Transverse colon (tissue), 4 donors: ENCODE data around the gene SARDH.

Experiments used
- EP300 ChIP-seq: sonication (generic); formaldehyde crosslinking; IDR thresholded peaks from one replicate; pipeline ENCODE4 v1.6.1; 2017; ENCODE audit warnings: antibody characterized with exemption, low read depth
- POLR2A ChIP-seq: fragments of 450-650 bp; IDR thresholded peaks from one replicate; pipeline ENCODE4 v1.6.1; 2016; ENCODE audit warnings: antibody characterized with exemption, mild to moderate bottlenecking, moderate library complexity
- POLR2AphosphoS5 ChIP-seq, 3 donors: sonication (generic); formaldehyde crosslinking; IDR thresholded peaks; one replicate each; pipeline ENCODE4 v1.6.1; 2016; ENCODE audit warnings: antibody characterized with exemption in 3 of 3
- TF ChIP-seq, protein P1 (sequence below), 5 experiments: fragments of 200-600 bp in 3 of 5; fragments of 450-650 bp in 2 of 5; sonication (generic) in 3 of 5; IDR thresholded peaks; 1 replicate in 2 of 5; 2 replicates in 3 of 5; pipeline ENCODE4 v1.5.1; 2016 to 2017; ENCODE audit warnings: antibody characterized with exemption in 5 of 5, inconsistent platforms in 3 of 5, mild to moderate bottlenecking in 2 of 5, moderate library complexity in 1 of 5

DNA sequence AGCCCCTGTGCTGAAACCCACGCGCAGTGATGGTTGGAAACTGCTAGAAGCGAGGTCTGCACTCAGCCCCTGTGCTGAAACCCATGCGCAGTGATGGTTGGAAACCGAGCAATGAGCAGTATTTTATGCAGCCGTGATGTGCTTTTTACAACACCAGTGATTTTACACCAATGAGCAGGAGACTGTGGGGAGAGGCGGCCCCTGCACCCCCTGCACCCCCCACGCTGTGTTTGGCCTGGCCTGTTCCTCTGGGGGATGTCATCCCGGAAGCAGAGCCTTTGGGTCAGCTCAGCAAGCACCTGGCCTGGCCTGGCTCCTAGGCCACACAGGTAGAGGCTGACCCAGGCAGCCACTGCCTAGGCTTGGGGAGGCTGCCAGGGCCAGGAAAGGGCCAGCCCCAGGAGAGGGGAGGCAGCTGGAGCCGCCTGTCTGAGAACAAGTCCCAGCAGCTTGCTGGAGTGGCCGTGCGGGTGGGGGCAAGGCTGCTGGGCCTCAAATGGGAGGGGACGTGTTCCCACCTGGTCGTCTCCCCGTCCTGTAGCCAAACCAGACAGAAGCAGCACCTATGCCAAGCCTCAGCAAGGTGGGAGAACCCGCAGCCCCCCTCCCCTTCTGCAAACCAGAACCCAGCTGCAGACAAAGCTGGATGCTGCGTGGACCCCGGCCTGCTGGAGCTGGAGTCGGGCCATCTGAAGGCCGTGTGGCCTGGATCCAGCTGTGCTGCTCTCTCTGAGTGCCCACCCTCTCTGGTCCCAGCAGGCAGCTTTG, 55.1 kb downstream of the SARDH start:
- TF ChIP-seq, protein P1, sequence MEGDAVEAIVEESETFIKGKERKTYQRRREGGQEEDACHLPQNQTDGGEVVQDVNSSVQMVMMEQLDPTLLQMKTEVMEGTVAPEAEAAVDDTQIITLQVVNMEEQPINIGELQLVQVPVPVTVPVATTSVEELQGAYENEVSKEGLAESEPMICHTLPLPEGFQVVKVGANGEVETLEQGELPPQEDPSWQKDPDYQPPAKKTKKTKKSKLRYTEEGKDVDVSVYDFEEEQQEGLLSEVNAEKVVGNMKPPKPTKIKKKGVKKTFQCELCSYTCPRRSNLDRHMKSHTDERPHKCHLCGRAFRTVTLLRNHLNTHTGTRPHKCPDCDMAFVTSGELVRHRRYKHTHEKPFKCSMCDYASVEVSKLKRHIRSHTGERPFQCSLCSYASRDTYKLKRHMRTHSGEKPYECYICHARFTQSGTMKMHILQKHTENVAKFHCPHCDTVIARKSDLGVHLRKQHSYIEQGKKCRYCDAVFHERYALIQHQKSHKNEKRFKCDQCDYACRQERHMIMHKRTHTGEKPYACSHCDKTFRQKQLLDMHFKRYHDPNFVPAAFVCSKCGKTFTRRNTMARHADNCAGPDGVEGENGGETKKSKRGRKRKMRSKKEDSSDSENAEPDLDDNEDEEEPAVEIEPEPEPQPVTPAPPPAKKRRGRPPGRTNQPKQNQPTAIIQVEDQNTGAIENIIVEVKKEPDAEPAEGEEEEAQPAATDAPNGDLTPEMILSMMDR (IDR thresholded peaks at IDR 0.05), result no peak
- TF ChIP-seq POLR2A (no peak), POLR2AphosphoS5 (IDR thresholded peaks at IDR 0.05) (no peak), EP300 (no peak)
